ENCODE results near the gene MFAP2. TPM values are rescaled to one million over a fixed set of nuclear protein-coding genes. Genes with fewer than 3 reads are reported as not detected.

Gene MFAP2
- total RNA-seq, 1 donor from 2014 or later, result 154 TPM

DNA sequence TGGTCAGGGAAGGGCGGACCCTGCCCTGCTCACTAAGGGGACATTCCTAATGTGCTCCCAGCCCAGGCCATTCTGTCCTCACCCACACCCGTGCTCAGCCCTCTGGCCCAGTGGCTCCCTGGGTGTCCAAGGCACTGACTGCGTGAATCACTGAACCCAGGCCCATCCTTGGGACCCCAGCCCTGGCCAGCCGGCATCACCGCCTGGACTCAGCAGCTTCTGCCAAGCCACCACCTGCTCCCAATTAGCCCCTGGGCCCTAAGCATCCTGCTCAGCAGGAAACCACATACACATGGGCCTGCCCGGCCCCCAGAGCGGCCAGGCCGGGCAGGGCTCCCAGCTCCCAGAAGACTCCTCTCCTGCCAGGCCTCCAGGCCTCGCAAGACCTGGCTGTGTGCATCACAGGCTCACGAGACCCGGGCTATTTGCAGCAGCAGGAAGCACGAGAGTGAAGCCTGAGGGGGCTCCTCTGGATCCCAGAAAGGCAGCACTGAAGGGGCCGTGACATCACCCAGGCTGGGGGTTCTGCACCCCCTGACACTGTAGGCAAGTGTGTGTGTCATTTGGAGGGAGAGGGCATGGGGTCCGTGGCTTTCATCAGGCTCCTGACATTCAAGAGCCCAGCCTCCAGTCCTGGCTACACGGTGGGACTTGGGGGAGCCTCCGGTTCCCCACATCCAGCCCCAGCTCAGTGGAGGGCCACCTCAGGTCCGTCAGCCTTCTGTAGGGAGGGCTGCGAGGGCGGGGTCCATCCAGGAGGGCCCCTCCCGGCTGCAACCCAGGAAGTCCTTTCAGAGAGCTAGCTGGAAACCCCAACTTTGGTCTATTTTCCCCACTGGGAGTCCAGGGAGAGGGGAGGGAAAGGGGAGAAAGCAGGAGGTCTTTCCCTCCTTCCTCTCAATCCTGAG, 1.6 kb downstream of the MFAP2 start:
- H3K36me3 Mint-ChIP-seq (ENCODE audit: low read depth, unreplicated experiment), result peaks cover 9% of the 10 kb centered on the region
- peaks cover 17% of the 10 kb centered on the region for H3K4me1 Mint-ChIP-seq (ENCODE audit: unreplicated experiment)
- peak overlapping the region; percentile 85 for H3K4me3 Mint-ChIP-seq (ENCODE audit: unreplicated experiment)
- H3K27ac Mint-ChIP-seq (ENCODE audit: unreplicated experiment), result no peak overlapping the region
- H3K27me3 Mint-ChIP-seq (ENCODE audit: unreplicated experiment), result peaks cover 13% of the 10 kb centered on the region
- DNase-seq (ENCODE audit: low spot score), result no peak
- TF ChIP-seq, protein P1, sequence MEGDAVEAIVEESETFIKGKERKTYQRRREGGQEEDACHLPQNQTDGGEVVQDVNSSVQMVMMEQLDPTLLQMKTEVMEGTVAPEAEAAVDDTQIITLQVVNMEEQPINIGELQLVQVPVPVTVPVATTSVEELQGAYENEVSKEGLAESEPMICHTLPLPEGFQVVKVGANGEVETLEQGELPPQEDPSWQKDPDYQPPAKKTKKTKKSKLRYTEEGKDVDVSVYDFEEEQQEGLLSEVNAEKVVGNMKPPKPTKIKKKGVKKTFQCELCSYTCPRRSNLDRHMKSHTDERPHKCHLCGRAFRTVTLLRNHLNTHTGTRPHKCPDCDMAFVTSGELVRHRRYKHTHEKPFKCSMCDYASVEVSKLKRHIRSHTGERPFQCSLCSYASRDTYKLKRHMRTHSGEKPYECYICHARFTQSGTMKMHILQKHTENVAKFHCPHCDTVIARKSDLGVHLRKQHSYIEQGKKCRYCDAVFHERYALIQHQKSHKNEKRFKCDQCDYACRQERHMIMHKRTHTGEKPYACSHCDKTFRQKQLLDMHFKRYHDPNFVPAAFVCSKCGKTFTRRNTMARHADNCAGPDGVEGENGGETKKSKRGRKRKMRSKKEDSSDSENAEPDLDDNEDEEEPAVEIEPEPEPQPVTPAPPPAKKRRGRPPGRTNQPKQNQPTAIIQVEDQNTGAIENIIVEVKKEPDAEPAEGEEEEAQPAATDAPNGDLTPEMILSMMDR (IDR thresholded peaks at IDR 0.05; ENCODE audit: unreplicated experiment), result no peak
- H3K9me3 Mint-ChIP-seq (ENCODE audit: unreplicated experiment), result no peaks in the 10 kb centered on the region

- H3K4me1 Mint-ChIP-seq (ENCODE audit: unreplicated experiment), result peaks cover 14% of the 10 kb centered on the region
- DNase-seq (ENCODE audit: low spot score), result no peak
- peaks cover 11% of the 10 kb centered on the region for H3K27me3 Mint-ChIP-seq (ENCODE audit: unreplicated experiment)
- TF ChIP-seq, protein P1 (IDR thresholded peaks at IDR 0.05; ENCODE audit: unreplicated experiment), result no peak
- H3K36me3 Mint-ChIP-seq (ENCODE audit: low read depth, unreplicated experiment), result peaks cover 9% of the 10 kb centered on the region
- no peak overlapping the region for H3K27ac Mint-ChIP-seq (ENCODE audit: unreplicated experiment)
- H3K9me3 Mint-ChIP-seq (ENCODE audit: unreplicated experiment), result no peaks in the 10 kb centered on the region
- H3K4me3 Mint-ChIP-seq (ENCODE audit: unreplicated experiment), result no peak overlapping the region
These were observed 2.3 kb downstream of the MFAP2 start for GRCh38 chr1:16978139-16978538.

DNA sequence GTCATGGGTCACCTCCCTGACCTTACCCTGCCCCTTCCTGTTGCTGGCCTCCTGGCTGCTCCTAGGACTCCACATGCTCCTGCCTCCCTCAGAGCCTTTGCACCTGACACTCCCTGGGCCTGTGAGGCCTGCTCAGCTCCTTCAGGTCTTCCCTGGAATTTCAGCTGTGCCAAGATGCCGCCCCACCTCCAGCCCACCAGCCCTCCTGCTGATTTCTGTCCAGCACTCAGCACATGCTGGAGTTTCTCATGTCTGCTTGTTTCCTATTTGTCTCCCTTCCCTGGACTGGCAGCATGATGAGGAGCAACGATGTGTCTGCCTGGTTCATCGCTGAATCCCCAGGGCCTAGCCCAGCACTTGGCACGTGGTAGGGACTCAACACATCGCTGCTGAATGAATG, 3.0 kb downstream of the MFAP2 start:
- peaks cover 13% of the 10 kb centered on the region for H3K36me3 Mint-ChIP-seq (ENCODE audit: low read depth, unreplicated experiment)
- TF ChIP-seq, protein P1 (IDR thresholded peaks at IDR 0.05; ENCODE audit: unreplicated experiment), result no peak
- peaks cover 9% of the 10 kb centered on the region for H3K27me3 Mint-ChIP-seq (ENCODE audit: unreplicated experiment)
- H3K4me1 Mint-ChIP-seq (ENCODE audit: unreplicated experiment), result peaks cover 13% of the 10 kb centered on the region
- H3K9me3 Mint-ChIP-seq (ENCODE audit: unreplicated experiment), result no peaks in the 10 kb centered on the region
- no peak overlapping the region for H3K4me3 Mint-ChIP-seq (ENCODE audit: unreplicated experiment)
- no peak overlapping the region for H3K27ac Mint-ChIP-seq (ENCODE audit: unreplicated experiment)
- no peak for DNase-seq (ENCODE audit: low spot score)

- TF ChIP-seq, protein P1 (IDR thresholded peaks at IDR 0.05; ENCODE audit: unreplicated experiment), result no peak
- Mint-ChIP-seq H3K27ac (ENCODE audit: unreplicated experiment) (no peak overlapping the region), H3K9me3 (ENCODE audit: unreplicated experiment) (no peaks in the 10 kb centered on the region), H3K4me3 (ENCODE audit: unreplicated experiment) (no peak overlapping the region), H3K27me3 (ENCODE audit: unreplicated experiment) (peaks cover 9% of the 10 kb centered on the region), H3K4me1 (ENCODE audit: unreplicated experiment) (peaks cover 13% of the 10 kb centered on the region), H3K36me3 (ENCODE audit: low read depth, unreplicated experiment) (peaks cover 13% of the 10 kb centered on the region)
- no peak for DNase-seq (ENCODE audit: low spot score)
These were observed 3.5 kb downstream of the MFAP2 start for GRCh38 chr1:16976966-16977365.

- Mint-ChIP-seq H3K4me1 (ENCODE audit: unreplicated experiment) (peaks cover 5% of the 10 kb centered on the region), H3K36me3 (ENCODE audit: low read depth, unreplicated experiment) (peaks cover 8% of the 10 kb centered on the region), H3K27me3 (ENCODE audit: unreplicated experiment) (peaks cover 9% of the 10 kb centered on the region), H3K4me3 (ENCODE audit: unreplicated experiment) (peak overlapping the region; percentile 48), H3K27ac (ENCODE audit: unreplicated experiment) (no peak overlapping the region), H3K9me3 (ENCODE audit: unreplicated experiment) (no peaks in the 10 kb centered on the region)
- no peak for DNase-seq (ENCODE audit: low spot score)
- TF ChIP-seq, protein P1 (IDR thresholded peaks at IDR 0.05; ENCODE audit: unreplicated experiment), result no peak
These were observed 4.6 kb downstream of the MFAP2 start for GRCh38 chr1:16975838-16976237.

All from endothelial cell (in vitro differentiated cells).